Hepatocyte (in vitro differentiated cells): ENCODE measurements around the gene RPLP1. TPM values are rescaled to one million over a fixed set of nuclear protein-coding genes. Genes with fewer than 3 reads are reported as not detected.
A peak's percentile ranks its signal among the peaks of the same experiment; 100 is the strongest.

Source experiments
- DNase-seq: peaks from one replicate; pipeline ENCODE4 v3.0.0-alpha.2; 2016; ENCODE audit warnings: low spot score
- H2AFZ ChIP-seq: fragments of 200-600 bp; sonication (generic); 2 replicates; pipeline ENCODE4 v1.6.0; 2016; ENCODE audit warnings: antibody characterized with exemption, mild to moderate bottlenecking
- H3K27ac ChIP-seq: fragments of 200-600 bp; sonication (generic); 2 replicates; pipeline ENCODE4 v1.5.1; 2016; ENCODE audit warnings: mild to moderate bottlenecking
- H3K27me3 ChIP-seq: fragments of 200-600 bp; sonication (generic); 2 replicates; pipeline ENCODE4 v1.6.1; 2016
- H3K36me3 ChIP-seq: fragments of 200-600 bp; sonication (generic); replicated peaks from 2 replicates; pipeline ENCODE4 v1.5.1; 2016; ENCODE audit warnings: low read depth; ENCODE audit not compliant: insufficient read depth
- H3K4me1 ChIP-seq: fragments of 200-600 bp; sonication (generic); 2 replicates; pipeline ENCODE4 v1.5.1; 2016; ENCODE audit warnings: mild to moderate bottlenecking, moderate library complexity; ENCODE audit not compliant: insufficient read depth
- H3K4me2 ChIP-seq: fragments of 200-600 bp; sonication (generic); 2 replicates; pipeline ENCODE4 v1.6.0; 2016
- H3K4me3 ChIP-seq: fragments of 200-600 bp; sonication (generic); 2 replicates; pipeline ENCODE4 v1.5.1; 2016; ENCODE audit warnings: mild to moderate bottlenecking
- H3K79me2 ChIP-seq: fragments of 200-600 bp; sonication (generic); 2 replicates; pipeline ENCODE4 v1.6.0; 2017; ENCODE audit warnings: mild to moderate bottlenecking
- H3K9me2 ChIP-seq: fragments of 200-600 bp; sonication (generic); replicated peaks from 2 replicates; pipeline ENCODE4 v1.6.0; 2017; ENCODE audit warnings: mild to moderate bottlenecking; ENCODE audit not compliant: insufficient read depth
- H3K9me3 ChIP-seq: fragments of 200-600 bp; sonication (generic); 2 replicates; pipeline ENCODE4 v1.5.1; 2016; ENCODE audit warnings: low read depth, mild to moderate bottlenecking
- H4K20me1 ChIP-seq: fragments of 200-600 bp; sonication (generic); 2 replicates; pipeline ENCODE4 v1.6.0; 2016; ENCODE audit warnings: mild to moderate bottlenecking; ENCODE audit not compliant: insufficient read depth, poor library complexity, severe bottlenecking
- EZH2 ChIP-seq: fragments of 200-600 bp; sonication (generic); IDR thresholded peaks from 2 replicates; pipeline ENCODE4 v1.6.1; 2016; ENCODE audit warnings: antibody characterized with exemption, mild to moderate bottlenecking, borderline replicate concordance
- EZH2phosphoT487 ChIP-seq: fragments of 200-600 bp; sonication (generic); IDR thresholded peaks from one replicate; pipeline ENCODE4 v1.6.1; 2018; ENCODE audit warnings: antibody characterized with exemption, mild to moderate bottlenecking, low read depth, moderate library complexity; ENCODE audit not compliant: unreplicated experiment, severe bottlenecking
- WGBS: methylation state at CpG from one replicate; pipeline ENCODE4 v1.1.6; 2016; ENCODE audit warnings: low lambda C conversion rate; ENCODE audit errors: missing lambda C conversion rate; 5-methylcytosine and 5-hydroxymethylcytosine counted together
- polyA plus RNA-seq: library from polyadenylated mRNA; unstranded; fragments of >200 nt; fragmentation: Nextera tagmentation; extraction: Ambion mirVana; gene quantifications from 2 replicates; pipeline ENCODE4 v1.2.1, GENCODE V29; 2016
- total RNA-seq: library from RNA; depleted of rRNA; stranded (reverse); fragments of >200 nt; gene quantifications from 2 replicates; pipeline ENCODE4 v1.2.3, GENCODE V29; 2014
- TF ChIP-seq, protein P1 (sequence below): fragments of 200-600 bp; sonication (generic); IDR thresholded peaks from 2 replicates; pipeline ENCODE4 v1.5.1; 2016; ENCODE audit warnings: antibody characterized with exemption, mild to moderate bottlenecking; ENCODE audit not compliant: poor library complexity

Gene RPLP1
- total and polyA plus RNA-seq, 2 experiments from 2014 or later: 210 to 884 TPM

DNA sequence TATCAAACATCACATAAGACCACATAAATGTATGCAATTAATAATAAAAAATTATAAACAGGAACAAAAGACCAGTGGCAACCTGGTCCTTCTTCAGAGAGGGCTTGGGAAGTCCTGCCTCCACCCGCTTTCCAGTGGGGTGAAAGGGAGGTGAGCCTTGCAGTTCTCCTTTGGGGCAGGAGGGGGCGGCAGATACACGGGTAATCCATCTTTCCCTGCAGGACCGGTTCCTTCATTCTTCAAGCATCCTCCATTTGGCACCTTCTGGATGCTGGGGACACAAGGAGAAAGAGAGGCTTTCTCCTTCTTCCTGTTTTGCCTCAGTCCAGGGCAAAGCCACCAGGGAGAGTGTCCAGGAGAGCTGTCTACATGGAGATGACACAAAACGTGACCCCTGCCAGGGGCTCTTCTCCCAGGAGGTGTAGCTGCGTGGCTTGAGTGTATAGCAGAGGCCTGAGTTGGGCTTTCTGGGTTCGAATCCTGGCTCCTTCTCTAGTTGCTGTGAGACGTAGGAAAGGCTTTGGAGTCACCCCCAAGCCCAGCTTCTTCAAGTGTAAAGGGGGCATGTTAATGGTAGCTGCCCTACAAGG, 23.2 kb downstream of the RPLP1 start:
- no peaks in the 10 kb centered on the region for H3K79me2 ChIP-seq
- H2AFZ ChIP-seq: no peak overlapping the region
- WGBS: 40% methylated on average over 8 of the region's 8 CpGs
- peak; percentile 87 for DNase-seq
- TF ChIP-seq, protein P1, sequence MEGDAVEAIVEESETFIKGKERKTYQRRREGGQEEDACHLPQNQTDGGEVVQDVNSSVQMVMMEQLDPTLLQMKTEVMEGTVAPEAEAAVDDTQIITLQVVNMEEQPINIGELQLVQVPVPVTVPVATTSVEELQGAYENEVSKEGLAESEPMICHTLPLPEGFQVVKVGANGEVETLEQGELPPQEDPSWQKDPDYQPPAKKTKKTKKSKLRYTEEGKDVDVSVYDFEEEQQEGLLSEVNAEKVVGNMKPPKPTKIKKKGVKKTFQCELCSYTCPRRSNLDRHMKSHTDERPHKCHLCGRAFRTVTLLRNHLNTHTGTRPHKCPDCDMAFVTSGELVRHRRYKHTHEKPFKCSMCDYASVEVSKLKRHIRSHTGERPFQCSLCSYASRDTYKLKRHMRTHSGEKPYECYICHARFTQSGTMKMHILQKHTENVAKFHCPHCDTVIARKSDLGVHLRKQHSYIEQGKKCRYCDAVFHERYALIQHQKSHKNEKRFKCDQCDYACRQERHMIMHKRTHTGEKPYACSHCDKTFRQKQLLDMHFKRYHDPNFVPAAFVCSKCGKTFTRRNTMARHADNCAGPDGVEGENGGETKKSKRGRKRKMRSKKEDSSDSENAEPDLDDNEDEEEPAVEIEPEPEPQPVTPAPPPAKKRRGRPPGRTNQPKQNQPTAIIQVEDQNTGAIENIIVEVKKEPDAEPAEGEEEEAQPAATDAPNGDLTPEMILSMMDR: peak; percentile 92
- no peak for TF ChIP-seq EZH2phosphoT487
- no peak for TF ChIP-seq EZH2
- no peaks in the 10 kb centered on the region for H3K36me3 ChIP-seq
- H3K9me2 ChIP-seq: no peaks in the 10 kb centered on the region
- H3K4me3 ChIP-seq: no peak overlapping the region
- H3K27me3 ChIP-seq: no peaks in the 10 kb centered on the region
- H3K4me1 ChIP-seq: no peaks in the 10 kb centered on the region
- no peak overlapping the region for H3K27ac ChIP-seq
- H3K4me2 ChIP-seq: no peak overlapping the region
- no peaks in the 10 kb centered on the region for H4K20me1 ChIP-seq
- H3K9me3 ChIP-seq: no peaks in the 10 kb centered on the region

DNA sequence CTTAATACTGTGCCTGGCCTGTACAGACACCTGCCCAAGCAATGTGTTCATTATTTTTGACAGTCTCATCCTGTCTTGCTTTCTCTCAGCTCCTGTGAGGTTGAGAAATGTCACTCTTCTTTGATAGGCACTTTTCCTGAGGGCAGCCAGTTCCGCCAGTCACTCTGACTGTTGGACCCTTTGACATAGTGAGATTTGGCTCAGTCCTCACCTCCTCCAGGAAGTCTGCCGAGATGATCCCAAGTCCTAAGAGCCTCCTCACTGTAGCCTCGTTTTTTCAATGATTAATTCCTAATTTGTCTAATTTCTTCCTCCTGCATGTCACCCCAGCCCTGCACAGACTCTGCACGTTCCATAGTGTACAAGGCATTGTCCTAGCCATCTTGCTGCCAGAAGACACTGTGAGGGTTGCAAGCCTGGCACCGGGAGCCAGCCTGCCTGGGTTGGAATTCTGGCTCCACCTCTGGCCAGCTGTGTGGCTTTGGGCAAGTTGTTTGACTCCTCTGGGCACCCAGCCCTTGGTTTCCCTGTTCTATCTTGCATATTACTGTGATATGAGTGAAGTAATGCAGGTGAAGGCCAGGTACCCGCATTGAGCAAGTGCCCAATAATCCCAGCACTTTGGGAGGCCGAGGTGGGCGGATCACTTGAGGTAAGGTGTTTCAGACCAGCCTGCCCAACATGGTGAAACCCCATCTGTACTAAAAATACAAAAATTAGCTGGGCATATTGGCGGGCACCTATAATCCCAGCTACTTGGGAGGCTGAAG, 24.3 kb downstream of the RPLP1 start:
- no peak for DNase-seq
- H3K9me2 ChIP-seq: no peaks in the 10 kb centered on the region
- H2AFZ ChIP-seq: no peak overlapping the region
- H3K9me3 ChIP-seq: no peaks in the 10 kb centered on the region
- H3K27me3 ChIP-seq: no peaks in the 10 kb centered on the region
- H3K36me3 ChIP-seq: no peaks in the 10 kb centered on the region
- TF ChIP-seq, protein P1: no peak
- H3K79me2 ChIP-seq: no peaks in the 10 kb centered on the region
- H3K4me2 ChIP-seq: no peak overlapping the region
- H3K27ac ChIP-seq: no peak overlapping the region
- no peaks in the 10 kb centered on the region for H4K20me1 ChIP-seq
- WGBS: 86% methylated on average over 9 of the region's 9 CpGs
- no peak overlapping the region for H3K4me3 ChIP-seq
- H3K4me1 ChIP-seq: peaks cover 3% of the 10 kb centered on the region

DNA sequence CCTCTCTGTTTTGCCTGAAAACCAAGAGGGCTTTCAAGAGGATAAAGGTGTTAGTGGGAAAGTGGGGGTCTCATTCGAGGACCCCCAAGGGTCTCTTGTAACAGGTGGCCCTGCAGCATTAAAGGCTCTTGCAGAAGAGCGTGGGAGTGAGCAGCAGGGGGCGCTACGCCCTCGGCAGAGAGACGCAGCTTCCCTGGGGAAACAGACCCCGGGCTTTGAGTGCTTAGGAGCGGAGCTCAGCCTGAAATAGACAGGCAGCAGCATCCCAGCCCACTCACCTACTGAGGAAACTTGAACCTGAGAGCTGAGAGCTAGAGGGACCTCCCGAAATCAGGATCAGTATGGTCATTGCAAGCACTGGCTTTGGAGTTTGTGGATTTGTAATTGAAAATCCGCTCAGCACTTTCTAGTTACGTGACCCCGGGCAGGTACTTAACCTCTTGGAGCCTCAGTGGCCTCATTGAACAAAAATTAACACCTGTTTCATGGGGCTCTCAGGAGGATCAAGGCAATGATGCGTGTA, 25.7 kb downstream of the RPLP1 start:
- Histone ChIP-seq H3K79me2 (no peaks in the 10 kb centered on the region), H3K9me3 (no peaks in the 10 kb centered on the region), H3K36me3 (no peaks in the 10 kb centered on the region), H3K4me1 (peaks cover 3% of the 10 kb centered on the region), H3K4me3 (no peak overlapping the region), H3K9me2 (no peaks in the 10 kb centered on the region), H3K4me2 (no peak overlapping the region), H2AFZ (no peak overlapping the region), H4K20me1 (no peaks in the 10 kb centered on the region), H3K27ac (no peak overlapping the region), H3K27me3 (no peaks in the 10 kb centered on the region)
- 32% methylated on average over 13 of the region's 13 CpGs for WGBS
- no peak for TF ChIP-seq EZH2phosphoT487
- TF ChIP-seq, protein P1: peak; percentile 96
- TF ChIP-seq EZH2: no peak
- peak; percentile 85 for DNase-seq
